Lung (tissue), 12 donors: ENCODE results near the gene NCAPG2. TPM values are rescaled to one million over a fixed set of nuclear protein-coding genes. Genes with fewer than 3 reads are reported as not detected.

Experiments used
- ATAC-seq: fragments of 200-7000 bp; cut with Tn5 transposase; one replicate; pipeline ENCODE4 v1.9.1; 2020; ENCODE audit warnings: moderate number of reproducible peaks; ENCODE audit not compliant: insufficient read depth, low FRiP score
- DNase-seq, 3 donors: peaks; one replicate each; pipeline ENCODE4 v3.0.0-alpha.2; 2013 to 2017
- H3K27ac ChIP-seq, 2 donors: one replicate each; pipeline ENCODE4 v1.5.1; 2013; ENCODE audit warnings: mild to moderate bottlenecking in 2 of 2, moderate library complexity in 2 of 2, control low read depth in 1 of 2, inconsistent platforms in 1 of 2, low read depth in 1 of 2, low read length in 1 of 2
- H3K27me3 ChIP-seq, 3 donors: one replicate each; pipeline ENCODE4 v1.5.1; 2013; ENCODE audit warnings: low read length in 2 of 3; ENCODE audit not compliant: control insufficient read depth in 3 of 3, insufficient read depth in 3 of 3
- H3K36me3 ChIP-seq, 4 donors: one replicate each; pipeline ENCODE4 v1.5.1; 2013; ENCODE audit warnings: low read length in 4 of 4, mild to moderate bottlenecking in 1 of 4, moderate library complexity in 1 of 4; ENCODE audit not compliant: control insufficient read depth in 4 of 4, insufficient read depth in 4 of 4
- H3K4me1 ChIP-seq, 5 donors: one replicate each; pipeline ENCODE4 v1.5.1; 2013; ENCODE audit warnings: low read length in 5 of 5, mild to moderate bottlenecking in 2 of 5, moderate library complexity in 1 of 5; ENCODE audit not compliant: control insufficient read depth in 5 of 5, insufficient read depth in 5 of 5
- H3K4me3 ChIP-seq: one replicate; pipeline ENCODE4 v1.5.1; 2013; ENCODE audit warnings: mild to moderate bottlenecking, control low read depth, moderate library complexity
- H3K9ac ChIP-seq, 2 donors: one replicate each; pipeline ENCODE4 v1.5.1; 2013; ENCODE audit warnings: low read length in 2 of 2, control low read depth in 1 of 2; ENCODE audit not compliant: insufficient read depth in 1 of 2
- H3K9me3 ChIP-seq, 4 donors: one replicate each; pipeline ENCODE4 v1.5.1; 2013; ENCODE audit warnings: low read length in 3 of 4, mild to moderate bottlenecking in 1 of 4, moderate library complexity in 1 of 4; ENCODE audit not compliant: control insufficient read depth in 4 of 4, insufficient read depth in 3 of 4
- CTCF ChIP-seq: IDR thresholded peaks from 2 replicates; pipeline ENCODE4 v1.5.1; 2012; ENCODE audit warnings: mild to moderate bottlenecking; ENCODE audit errors: control extremely low read depth, extremely low read depth
- WGBS, 2 donors: extraction: QIAGEN DNeasy Blood & Tissue Kit; methylation state at CpG; one replicate each; pipeline ENCODE4 v1.1.7; 2013; 5-methylcytosine and 5-hydroxymethylcytosine counted together
- polyA plus RNA-seq, 2 donors: library from polyadenylated mRNA; stranded (reverse); fragments of 200-250 nt; gene quantifications; one replicate each; pipeline ENCODE4 v1.2.1, GENCODE V29; 2013
- total RNA-seq, 2 donors: library from RNA; depleted of rRNA in 1 of 2; stranded (reverse); fragments of >200 nt in 1 of 2; gene quantifications; one replicate each; pipeline ENCODE4 v1.2.1, GENCODE V29; 2014 to 2021
- donor health status: control.
- donor health status: control.
- donor health status: Bipolar disorder and iron deficiency.
- donor health status: healthy.
- donor health status: DM: yes; HTN: yes; CAD: no.

The NCAPG2 gene
- total and polyA plus RNA-seq, 4 donors, result 2.1 to 13.5 (median 6.9) TPM

GRCh38 chr7:158747408-158747807, 42.8 kb upstream of the NCAPG2 start:
- Histone ChIP-seq H3K4me3 (no peak overlapping the region), H3K9ac (no peak overlapping the region), H3K36me3 (peaks cover 3 to 21% (median 13%) of the 10 kb centered on the region in 4 donors), H3K9me3 (no peaks in the 10 kb centered on the region), H3K27me3 (no peaks in the 10 kb centered on the region), H3K4me1 (no peaks in the 10 kb centered on the region), H3K27ac (no peak overlapping the region)
- 96 to 97% methylated on average over 10 of the region's 10 CpGs for WGBS, 2 donors
- DNase-seq (no peak), ATAC-seq (no peak)
- no peak for TF ChIP-seq CTCF

GRCh38 chr7:158746957-158747356, 42.4 kb upstream of the NCAPG2 start:
- no peak overlapping the region for H3K9ac ChIP-seq
- H3K27ac ChIP-seq, result no peak overlapping the region
- no peak for TF ChIP-seq CTCF
- WGBS, 2 donors, result 89 to 90% methylated on average over 9 of the region's 9 CpGs
- DNase-seq, result no peak
- no peak for ATAC-seq
- H3K36me3 ChIP-seq, result peaks cover 3 to 24% (median 15%) of the 10 kb centered on the region in 4 donors
- H3K4me1 ChIP-seq, result no peaks in the 10 kb centered on the region
- no peaks in the 10 kb centered on the region for H3K27me3 ChIP-seq
- no peak overlapping the region for H3K4me3 ChIP-seq
- no peaks in the 10 kb centered on the region for H3K9me3 ChIP-seq

GRCh38 chr7:158745057-158745715, 40.6 kb upstream of the NCAPG2 start:
- TF ChIP-seq CTCF, result no peak
- Histone ChIP-seq H3K4me1 (peaks cover 0 to 1% (median 0%) of the 10 kb centered on the region in 5 donors), H3K27ac (no peak overlapping the region), H3K9ac (no peak overlapping the region), H3K9me3 (no peaks in the 10 kb centered on the region), H3K27me3 (no peaks in the 10 kb centered on the region), H3K36me3 (peaks cover 8 to 36% (median 25%) of the 10 kb centered on the region in 4 donors), H3K4me3 (no peak overlapping the region)
- DNase-seq (no peak), ATAC-seq (no peak)
- 84 to 85% methylated on average over 10 of the region's 10 CpGs for WGBS, 2 donors

- Histone ChIP-seq H3K4me1 (peaks cover 0 to 1% (median 0%) of the 10 kb centered on the region in 5 donors), H3K9me3 (no peaks in the 10 kb centered on the region), H3K27ac (no peak overlapping the region), H3K9ac (no peak overlapping the region), H3K27me3 (no peaks in the 10 kb centered on the region), H3K36me3 (peaks cover 8 to 41% (median 28%) of the 10 kb centered on the region in 4 donors), H3K4me3 (no peak overlapping the region)
- 89 to 94% methylated on average over 4 of the region's 4 CpGs for WGBS, 2 donors
- no peak for ATAC-seq
- no peak for TF ChIP-seq CTCF
- DNase-seq, result no peak
Measured at GRCh38 chr7:158744070-158744469, 39.5 kb upstream of the NCAPG2 start.
